NCI-H146 (cell line): ENCODE results near the gene ARHGAP15.

Experiments used
- DNase-seq: peaks from one replicate; lab custom pipeline; 2025; lab: John Stamatoyannopoulos, UW

ARHGAP15 gene

GRCh38 chr2:143692162-143692561 lies 562.9 kb downstream of the ARHGAP15 start:
- DNase-seq: peak; percentile 27

GRCh38 chr2:143692967-143693366 lies 563.7 kb downstream of the ARHGAP15 start:
- no peak for DNase-seq

GRCh38 chr2:143694335-143694734 lies 565.1 kb downstream of the ARHGAP15 start:
- peak; percentile 1 for DNase-seq

- DNase-seq: no peak
These were observed 567.4 kb downstream of the ARHGAP15 start for GRCh38 chr2:143696651-143697050.

- no peak for DNase-seq
These were observed 568.5 kb downstream of the ARHGAP15 start for GRCh38 chr2:143697744-143698143.

GRCh38 chr2:143698352-143698751 lies 569.1 kb downstream of the ARHGAP15 start:
- no peak for DNase-seq

- DNase-seq: no peak
These were observed 569.8 kb downstream of the ARHGAP15 start for GRCh38 chr2:143698888-143699570.

- DNase-seq: no peak
These were observed 571.6 kb downstream of the ARHGAP15 start for GRCh38 chr2:143700865-143701264.

GRCh38 chr2:143701785-143702184 lies 572.6 kb downstream of the ARHGAP15 start:
- no peak for DNase-seq

- no peak for DNase-seq
These were observed 573.7 kb downstream of the ARHGAP15 start for GRCh38 chr2:143702931-143703330.

- DNase-seq: no peak
These were observed 575.4 kb downstream of the ARHGAP15 start for GRCh38 chr2:143704451-143705106.

- no peak for DNase-seq
These were observed 576.0 kb downstream of the ARHGAP15 start for GRCh38 chr2:143705108-143705707.

GRCh38 chr2:143706354-143706753 lies 577.1 kb downstream of the ARHGAP15 start:
- no peak for DNase-seq

GRCh38 chr2:143708682-143709081 lies 579.5 kb downstream of the ARHGAP15 start:
- DNase-seq: no peak

- no peak for DNase-seq
These were observed 581.0 kb downstream of the ARHGAP15 start for GRCh38 chr2:143710196-143710595.

- DNase-seq: no peak
These were observed 581.7 kb downstream of the ARHGAP15 start for GRCh38 chr2:143710879-143711278.

GRCh38 chr2:143716522-143716921 lies 587.3 kb downstream of the ARHGAP15 start:
- no peak for DNase-seq

GRCh38 chr2:143717053-143717452 lies 587.8 kb downstream of the ARHGAP15 start:
- DNase-seq: no peak

GRCh38 chr2:143717536-143718168 lies 588.4 kb downstream of the ARHGAP15 start:
- DNase-seq: no peak

- DNase-seq: no peak
These were observed 589.5 kb downstream of the ARHGAP15 start for GRCh38 chr2:143718745-143719144.

GRCh38 chr2:143719406-143719805 lies 590.2 kb downstream of the ARHGAP15 start:
- no peak for DNase-seq

- peak; percentile 15 for DNase-seq
These were observed 591.0 kb downstream of the ARHGAP15 start for GRCh38 chr2:143720095-143720664.
